Muscle layer of colon (tissue), 2 donors: ENCODE results near the gene SLC25A52.
"Not testable (repeated sequence)": the region's sequence is repeated elsewhere in the genome, so short reads cannot be mapped to it uniquely, and the experiment has no call there.

Experiments
- H3K27ac ChIP-seq: one replicate; pipeline ENCODE4 v1.7.0; 2013; ENCODE audit warnings: low read depth, mild to moderate bottlenecking, low read length, moderate library complexity
- H3K27me3 ChIP-seq, 2 donors: one replicate each; pipeline ENCODE4 v1.7.0; 2013; ENCODE audit warnings: low read length in 2 of 2, mild to moderate bottlenecking in 2 of 2; ENCODE audit not compliant: insufficient read depth in 2 of 2, control insufficient read depth in 1 of 2
- H3K36me3 ChIP-seq: one replicate; pipeline ENCODE4 v1.7.0; 2013; ENCODE audit warnings: mild to moderate bottlenecking, low read length; ENCODE audit not compliant: insufficient read depth
- H3K4me1 ChIP-seq: one replicate; pipeline ENCODE4 v1.7.0; 2013; ENCODE audit warnings: mild to moderate bottlenecking, low read length; ENCODE audit not compliant: insufficient read depth
- H3K4me3 ChIP-seq, 2 donors: one replicate each; pipeline ENCODE4 v1.7.0; 2013; ENCODE audit warnings: low read length in 2 of 2, low read depth in 1 of 2, mild to moderate bottlenecking in 1 of 2, moderate library complexity in 1 of 2
- H3K9ac ChIP-seq: one replicate; pipeline ENCODE4 v1.7.0; 2013; ENCODE audit warnings: low read length
- H3K9me3 ChIP-seq: one replicate; pipeline ENCODE4 v1.7.0; 2013; ENCODE audit warnings: mild to moderate bottlenecking, low read length
- donor health status: abdominal sarcoma.
- donor health status: Adenocarcinoma of cecum.

Gene SLC25A52

DNA sequence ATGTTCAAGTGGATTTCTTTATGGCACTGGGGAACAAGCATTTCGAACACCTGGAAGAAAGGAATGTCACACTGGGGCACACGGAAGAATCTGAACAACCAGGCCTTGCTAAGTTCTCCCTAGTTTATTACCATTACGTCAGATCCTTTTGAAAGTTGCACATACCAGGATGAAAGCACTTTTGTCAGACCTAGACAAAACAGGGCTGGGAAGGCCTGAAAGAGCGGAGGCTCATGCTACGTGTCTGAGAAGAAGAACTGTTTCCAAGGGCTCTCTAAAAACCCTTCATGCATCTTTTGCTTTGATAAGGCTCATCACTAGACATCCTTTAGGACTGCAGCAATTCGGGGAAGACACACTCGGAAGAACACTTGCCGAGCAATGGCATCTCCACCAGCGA lies 15.4 kb upstream of the SLC25A52 start:
- H3K36me3 ChIP-seq = no peaks in the 10 kb centered on the region
- H3K27me3 ChIP-seq = no peaks in the 10 kb centered on the region
- H3K4me3 ChIP-seq = no peak overlapping the region
- H3K9me3 ChIP-seq = peaks cover 8% of the 10 kb centered on the region
- H3K9ac ChIP-seq = no peak overlapping the region
- no peak overlapping the region for H3K27ac ChIP-seq
- no peaks in the 10 kb centered on the region for H3K4me1 ChIP-seq

DNA sequence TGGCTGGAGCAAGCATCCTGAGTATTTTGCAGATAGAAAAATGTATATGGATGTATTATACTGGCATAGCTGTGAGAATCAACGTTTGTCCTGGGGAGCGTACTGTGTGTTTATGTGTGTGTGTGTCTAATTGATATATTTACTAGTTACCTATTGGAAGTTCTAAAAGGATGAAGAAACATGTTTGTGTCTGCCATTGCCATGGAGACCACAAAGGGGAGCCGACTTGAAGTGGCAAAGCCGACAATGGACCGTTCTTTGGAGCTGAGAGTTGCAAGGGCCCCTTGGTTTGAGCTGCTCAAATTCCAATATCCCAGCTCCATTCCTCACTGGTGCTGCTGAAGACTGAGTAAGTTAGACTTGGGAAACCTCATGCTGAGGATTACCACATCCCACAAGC lies 14.3 kb upstream of the SLC25A52 start:
- Histone ChIP-seq H3K27ac (no peak overlapping the region), H3K4me1 (no peaks in the 10 kb centered on the region), H3K4me3 (no peak overlapping the region), H3K27me3 (no peaks in the 10 kb centered on the region), H3K9ac (no peak overlapping the region), H3K9me3 (peaks cover 8% of the 10 kb centered on the region), H3K36me3 (no peaks in the 10 kb centered on the region)

DNA sequence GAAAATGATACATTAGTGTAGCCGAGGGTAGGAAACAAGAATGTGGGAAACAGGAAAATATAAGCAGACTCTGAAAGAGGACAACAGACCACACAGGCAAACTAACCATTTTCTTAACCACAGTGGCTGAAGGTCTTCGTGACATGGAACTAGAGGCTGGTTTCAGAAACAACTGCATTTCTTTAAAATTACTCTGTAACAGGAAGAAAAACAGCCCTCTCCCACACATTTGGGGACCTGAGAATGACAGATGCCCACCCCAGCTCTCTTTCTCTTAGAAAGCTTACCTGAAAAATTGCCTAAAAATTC lies 13.8 kb upstream of the SLC25A52 start:
- Histone ChIP-seq H3K4me1 (no peaks in the 10 kb centered on the region), H3K27ac (no peak overlapping the region), H3K4me3 (no peak overlapping the region), H3K27me3 (no peaks in the 10 kb centered on the region), H3K36me3 (no peaks in the 10 kb centered on the region), H3K9ac (no peak overlapping the region), H3K9me3 (peaks cover 8% of the 10 kb centered on the region)

DNA sequence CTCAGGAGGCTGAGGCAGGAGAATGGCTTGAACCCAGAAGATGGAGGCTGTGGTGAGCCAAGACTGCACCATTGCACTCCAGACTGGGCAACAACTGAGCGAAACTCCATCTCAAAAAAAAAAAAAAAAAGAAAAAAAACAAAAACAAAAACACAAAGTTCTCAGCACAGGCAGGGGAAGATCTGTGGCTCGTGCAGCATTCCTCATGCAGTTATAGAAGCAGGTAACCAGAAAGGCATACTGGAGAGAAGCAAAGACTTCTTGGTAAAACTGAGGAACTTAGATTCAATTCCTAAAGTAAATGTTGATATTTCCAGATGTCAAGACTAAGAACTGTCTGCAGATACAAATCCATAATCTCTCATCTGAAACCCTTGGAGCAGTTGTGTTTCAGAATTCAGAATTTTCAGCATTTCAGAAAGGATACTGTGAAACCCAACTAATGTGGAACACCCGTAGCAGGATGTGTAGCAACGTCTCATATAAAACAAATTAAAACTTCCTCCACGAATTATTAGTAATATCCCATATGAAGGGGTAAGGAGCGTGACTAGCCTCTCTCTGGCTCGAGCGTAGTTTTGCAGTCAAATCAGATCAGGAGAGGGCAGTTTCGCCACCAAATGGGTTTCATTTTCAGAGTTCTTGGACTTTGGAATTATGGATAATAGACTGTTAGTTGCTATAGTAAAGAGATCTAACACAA lies 13.2 kb upstream of the SLC25A52 start:
- Histone ChIP-seq H3K9ac (no peak overlapping the region), H3K27me3 (no peaks in the 10 kb centered on the region), H3K36me3 (no peaks in the 10 kb centered on the region), H3K9me3 (peaks cover 8% of the 10 kb centered on the region), H3K4me1 (no peaks in the 10 kb centered on the region), H3K4me3 (no peak overlapping the region), H3K27ac (no peak overlapping the region)

DNA sequence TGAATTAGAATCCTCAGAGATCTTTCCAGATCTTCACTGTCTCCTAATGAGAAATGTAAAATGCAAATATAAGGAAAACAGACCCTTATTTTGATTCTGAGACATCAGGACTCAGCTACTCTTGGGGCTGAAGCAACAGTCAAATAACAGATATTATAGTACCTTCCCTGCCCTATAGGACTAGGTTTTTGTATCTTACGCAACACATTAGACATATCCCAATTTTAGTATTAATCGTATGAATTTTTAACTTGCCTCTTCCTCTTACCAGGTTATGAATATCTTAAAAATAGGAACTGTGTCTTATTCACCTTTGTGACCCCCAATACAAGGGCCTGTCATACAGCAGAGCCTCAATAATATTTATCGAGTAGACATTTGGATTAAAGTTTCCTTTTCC lies 12.0 kb upstream of the SLC25A52 start:
- H3K4me3 ChIP-seq = no peak overlapping the region

DNA sequence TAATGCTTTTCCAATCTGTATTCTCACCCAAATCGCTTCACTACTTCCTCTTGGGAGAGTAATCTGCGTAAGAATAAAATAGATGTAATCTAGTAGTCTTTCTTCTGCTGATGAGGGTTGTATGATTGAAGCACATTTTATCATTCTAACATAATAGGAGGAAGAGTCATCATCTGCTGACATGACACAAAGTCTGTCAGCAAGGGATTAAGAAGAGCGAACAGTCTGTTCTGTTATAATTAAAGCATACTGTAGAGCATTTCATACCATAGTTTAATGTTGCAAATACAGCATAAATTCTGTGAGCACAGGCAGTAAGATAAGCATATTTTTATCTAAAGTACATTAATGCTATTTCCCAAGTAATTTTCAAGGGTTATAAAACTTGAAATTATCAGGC lies 10.4 kb downstream of the SLC25A52 start:
- Histone ChIP-seq H3K27ac (no peak overlapping the region), H3K4me3 (no peak overlapping the region), H3K4me1 (no peaks in the 10 kb centered on the region), H3K27me3 (no peaks in the 10 kb centered on the region), H3K36me3 (no peaks in the 10 kb centered on the region), H3K9ac (no peak overlapping the region), H3K9me3 (no peaks in the 10 kb centered on the region)

More for the DNA sequence above, 12.0 kb upstream of the SLC25A52 start:
- Histone ChIP-seq H3K27ac (no peak overlapping the region), H3K9ac (no peak overlapping the region), H3K27me3 (no peaks in the 10 kb centered on the region), H3K4me1 (no peaks in the 10 kb centered on the region), H3K9me3 (no peaks in the 10 kb centered on the region), H3K36me3 (no peaks in the 10 kb centered on the region)

DNA sequence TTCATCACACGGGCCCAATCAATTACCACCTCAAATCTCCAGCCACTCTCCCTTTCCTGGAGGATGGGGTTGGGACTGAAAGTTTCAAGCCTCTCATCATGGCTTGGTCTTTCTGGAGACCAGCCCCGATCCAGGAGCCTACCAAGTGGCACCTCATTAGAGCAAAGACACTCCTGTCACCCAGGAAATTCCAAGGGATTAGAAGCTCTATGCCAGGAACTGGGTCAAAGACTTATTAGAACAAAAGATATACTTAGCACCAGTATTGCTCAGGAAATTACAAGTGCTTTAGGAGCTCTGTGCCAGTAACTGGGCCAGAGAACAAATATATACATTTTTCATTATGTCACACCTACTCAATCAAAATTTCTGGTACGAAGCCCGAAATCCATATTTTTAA lies 14.3 kb downstream of the SLC25A52 start:
- Histone ChIP-seq H3K27me3 (no peaks in the 10 kb centered on the region), H3K27ac (no peak overlapping the region), H3K9me3 (no peaks in the 10 kb centered on the region), H3K36me3 (no peaks in the 10 kb centered on the region), H3K4me3 (no peak overlapping the region), H3K9ac (no peak overlapping the region), H3K4me1 (no peaks in the 10 kb centered on the region)

DNA sequence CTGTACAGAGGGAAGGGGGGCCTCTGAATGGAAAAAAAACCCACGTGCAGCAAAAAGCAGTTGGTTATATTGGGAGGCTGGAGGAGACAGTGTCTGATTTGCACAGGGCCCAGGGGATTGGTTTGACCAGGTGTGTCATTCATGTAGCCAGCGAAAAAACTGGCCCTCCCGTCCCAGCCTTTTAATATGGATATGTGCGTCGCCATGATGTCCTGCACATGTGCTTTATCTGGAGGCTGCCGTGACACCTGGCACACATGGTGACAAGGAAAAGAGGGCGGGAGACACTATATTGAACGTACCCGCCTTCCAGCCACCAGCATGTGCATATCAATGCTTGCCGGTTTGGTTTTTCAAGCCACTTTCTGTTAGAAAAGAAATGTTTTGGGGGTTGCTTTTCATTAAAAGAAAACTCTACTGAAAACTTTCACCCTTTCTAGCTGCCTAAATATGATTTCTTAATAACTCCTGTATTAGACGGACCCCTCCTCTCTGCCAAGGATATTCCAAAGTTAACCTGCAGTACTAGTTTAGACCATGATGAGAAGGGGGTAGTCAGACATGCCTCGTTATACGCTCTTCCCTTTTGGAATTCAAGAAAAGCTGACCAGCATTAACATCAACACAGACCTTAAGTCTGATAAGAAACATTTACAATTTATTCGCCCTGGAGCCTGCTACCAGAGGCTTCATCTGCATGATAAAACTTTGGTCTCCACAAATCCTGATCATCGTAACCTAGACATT lies 16.2 kb downstream of the SLC25A52 start:
- H3K36me3 ChIP-seq = no peaks in the 10 kb centered on the region
- no peaks in the 10 kb centered on the region for H3K9me3 ChIP-seq
- H3K27me3 ChIP-seq = no peaks in the 10 kb centered on the region
- H3K27ac ChIP-seq = no peak overlapping the region
- no peak overlapping the region for H3K4me3 ChIP-seq
- no peak overlapping the region for H3K9ac ChIP-seq
- H3K4me1 ChIP-seq = no peaks in the 10 kb centered on the region

DNA sequence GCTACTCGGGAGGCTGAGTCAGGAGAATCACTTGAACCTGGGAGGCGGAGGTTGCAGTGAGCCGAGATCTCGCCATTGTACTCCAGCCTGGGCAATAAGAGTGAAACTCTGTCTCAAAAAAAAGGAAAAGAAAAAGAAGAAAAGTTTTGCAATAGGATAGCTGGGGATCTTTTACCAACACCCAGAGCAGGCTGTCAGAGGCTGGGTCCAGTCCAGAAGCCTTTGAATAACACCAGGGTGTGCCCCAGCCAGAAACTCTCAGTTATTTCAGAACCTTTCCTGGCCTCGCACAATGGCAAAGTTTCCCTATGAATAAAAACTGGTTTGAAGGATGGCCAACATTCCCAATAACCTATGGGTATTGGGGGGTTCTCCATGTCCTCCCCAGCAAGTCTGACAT lies 17.1 kb downstream of the SLC25A52 start:
- H3K9me3 ChIP-seq, H3K27ac ChIP-seq, H3K9ac ChIP-seq, H3K4me1 ChIP-seq, H3K27me3 ChIP-seq, H3K4me3 ChIP-seq, H3K36me3 ChIP-seq: not testable (repeated sequence)

DNA sequence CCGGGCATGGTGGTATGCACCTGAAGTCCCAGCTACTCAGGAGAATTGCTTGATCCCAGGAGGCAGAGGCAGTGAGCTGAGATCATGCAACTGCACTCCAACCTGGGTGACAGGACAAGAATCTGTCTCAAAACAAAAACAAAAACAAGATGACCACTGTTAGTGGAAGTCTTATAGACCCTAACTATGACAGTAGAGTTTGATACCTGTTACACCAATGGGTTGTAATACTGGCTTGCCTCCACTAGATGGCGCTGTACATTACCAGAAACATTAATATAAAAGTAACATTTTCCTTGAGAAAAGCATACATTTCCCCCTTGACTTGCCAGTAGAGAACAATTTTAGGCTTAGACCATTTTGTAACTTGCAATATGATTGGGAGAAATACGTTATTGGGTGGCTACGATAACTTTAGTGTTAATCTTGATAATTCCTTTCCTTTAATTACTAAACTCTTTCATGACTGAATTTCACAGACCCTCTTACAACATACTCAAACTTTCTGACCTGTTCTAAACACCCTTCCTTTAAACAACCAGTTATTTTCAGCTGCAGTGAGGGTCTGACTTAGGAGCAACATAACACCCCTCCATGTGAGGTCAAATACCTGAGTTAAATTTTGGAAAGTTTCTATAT lies 19.5 kb downstream of the SLC25A52 start:
- Histone ChIP-seq H3K4me1 (no peaks in the 10 kb centered on the region), H3K9me3 (no peaks in the 10 kb centered on the region), H3K36me3 (no peaks in the 10 kb centered on the region), H3K27me3 (no peaks in the 10 kb centered on the region), H3K9ac (no peak overlapping the region), H3K4me3 (no peak overlapping the region), H3K27ac (no peak overlapping the region)

DNA sequence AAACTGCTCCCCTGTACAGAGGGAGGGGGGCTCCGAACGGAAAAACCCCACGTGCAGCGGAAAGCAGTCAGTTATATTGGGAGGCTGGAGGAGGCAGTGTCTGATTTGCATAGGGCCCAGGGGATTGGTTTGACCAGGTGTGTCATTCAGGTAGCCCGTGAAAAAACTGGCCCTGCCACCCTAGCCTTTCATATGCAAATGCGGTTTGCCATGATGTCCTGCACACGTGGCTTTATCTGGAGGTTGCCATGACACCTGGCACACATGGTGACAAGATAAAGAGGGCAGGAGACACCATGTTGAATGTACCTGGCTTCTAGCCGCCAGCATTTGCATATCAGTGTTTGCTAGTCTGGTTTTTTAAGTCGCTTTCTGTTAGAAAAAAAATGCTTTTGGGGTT lies 20.5 kb downstream of the SLC25A52 start:
- Histone ChIP-seq H3K36me3 (no peaks in the 10 kb centered on the region), H3K27me3 (no peaks in the 10 kb centered on the region), H3K9me3 (no peaks in the 10 kb centered on the region), H3K9ac (no peak overlapping the region), H3K4me3 (no peak overlapping the region), H3K4me1 (no peaks in the 10 kb centered on the region), H3K27ac (no peak overlapping the region)

DNA sequence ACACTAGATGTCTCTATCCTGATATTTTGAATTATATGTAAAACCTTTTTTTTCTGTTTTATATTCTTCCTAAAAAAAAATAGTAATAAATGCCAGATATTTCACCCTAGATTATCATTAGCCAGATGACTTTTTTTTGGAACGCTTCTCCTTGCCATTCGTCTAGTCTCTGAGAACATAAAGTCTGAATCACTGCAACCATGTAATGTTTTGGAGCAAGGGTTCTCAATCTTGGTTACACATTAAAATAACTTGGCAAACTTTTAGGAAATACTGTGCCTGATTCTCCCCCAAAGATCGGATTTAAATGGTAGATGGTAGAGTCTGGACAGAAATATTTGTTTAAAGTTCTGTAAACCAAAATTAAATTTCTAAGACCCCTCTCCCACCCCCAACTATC lies 21.0 kb downstream of the SLC25A52 start:
- H3K4me1 ChIP-seq = no peaks in the 10 kb centered on the region
- no peak overlapping the region for H3K27ac ChIP-seq
- H3K4me3 ChIP-seq = no peak overlapping the region
- no peaks in the 10 kb centered on the region for H3K36me3 ChIP-seq
- no peaks in the 10 kb centered on the region for H3K27me3 ChIP-seq
- H3K9me3 ChIP-seq = no peaks in the 10 kb centered on the region
- H3K9ac ChIP-seq = no peak overlapping the region
